IPS-NIHi7 (cell line): ENCODE results near the gene GNB1.

Experiments used
- DNase-seq: peaks from one replicate; pipeline ENCODE4 v3.0.0; 2012; ENCODE audit warnings: mixed read lengths; ENCODE audit errors: extremely low spot score

The GNB1 gene

GRCh38 chr1:1922956-1923833 lies 32.3 kb upstream of the GNB1 start:
- no peak for DNase-seq

GRCh38 chr1:1922702-1922955 lies 31.7 kb upstream of the GNB1 start:
- no peak for DNase-seq

DNA sequence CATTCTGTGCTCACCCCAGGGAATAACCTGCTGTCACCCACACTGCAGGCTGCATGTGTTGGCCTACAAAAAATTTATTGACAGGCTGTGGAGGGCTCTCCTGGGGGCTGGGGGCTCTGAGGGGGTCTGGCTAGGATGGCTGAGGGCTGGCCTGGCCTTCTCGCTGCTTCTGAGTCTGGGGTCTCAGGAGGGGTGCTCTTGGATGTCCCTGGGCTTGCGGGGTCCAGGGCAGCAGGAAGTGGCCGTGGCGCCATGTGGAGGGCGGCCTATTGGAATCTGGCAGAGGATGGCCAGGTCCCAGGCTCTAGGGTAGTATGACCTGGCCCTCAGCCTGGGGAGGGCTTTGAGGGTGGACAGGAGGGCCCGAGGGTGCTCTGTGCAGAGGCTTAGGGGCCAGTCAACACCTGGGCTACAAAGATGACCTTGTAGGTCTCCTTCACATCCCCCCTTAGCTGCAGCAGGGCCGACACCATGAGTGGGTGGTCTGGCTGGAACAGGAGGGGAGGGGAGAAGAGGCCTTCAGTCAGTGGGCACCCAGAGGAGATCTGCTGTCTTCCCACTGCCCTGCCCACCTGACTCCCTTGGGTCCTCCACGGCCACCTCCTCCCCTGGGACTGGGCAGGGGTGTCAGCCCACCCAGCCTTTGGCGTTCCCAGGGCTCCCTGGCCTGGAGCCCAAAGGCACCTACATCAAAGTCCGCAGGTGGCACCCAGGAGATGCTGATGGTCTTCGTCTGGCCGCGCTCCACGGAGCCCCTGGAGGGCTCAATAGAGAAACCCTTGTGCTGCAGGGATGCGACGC lies 31.2 kb upstream of the GNB1 start:
- no peak for DNase-seq

- no peak for DNase-seq
Observed at GRCh38 chr1:1921459-1921862, 30.6 kb upstream of the GNB1 start.

DNA sequence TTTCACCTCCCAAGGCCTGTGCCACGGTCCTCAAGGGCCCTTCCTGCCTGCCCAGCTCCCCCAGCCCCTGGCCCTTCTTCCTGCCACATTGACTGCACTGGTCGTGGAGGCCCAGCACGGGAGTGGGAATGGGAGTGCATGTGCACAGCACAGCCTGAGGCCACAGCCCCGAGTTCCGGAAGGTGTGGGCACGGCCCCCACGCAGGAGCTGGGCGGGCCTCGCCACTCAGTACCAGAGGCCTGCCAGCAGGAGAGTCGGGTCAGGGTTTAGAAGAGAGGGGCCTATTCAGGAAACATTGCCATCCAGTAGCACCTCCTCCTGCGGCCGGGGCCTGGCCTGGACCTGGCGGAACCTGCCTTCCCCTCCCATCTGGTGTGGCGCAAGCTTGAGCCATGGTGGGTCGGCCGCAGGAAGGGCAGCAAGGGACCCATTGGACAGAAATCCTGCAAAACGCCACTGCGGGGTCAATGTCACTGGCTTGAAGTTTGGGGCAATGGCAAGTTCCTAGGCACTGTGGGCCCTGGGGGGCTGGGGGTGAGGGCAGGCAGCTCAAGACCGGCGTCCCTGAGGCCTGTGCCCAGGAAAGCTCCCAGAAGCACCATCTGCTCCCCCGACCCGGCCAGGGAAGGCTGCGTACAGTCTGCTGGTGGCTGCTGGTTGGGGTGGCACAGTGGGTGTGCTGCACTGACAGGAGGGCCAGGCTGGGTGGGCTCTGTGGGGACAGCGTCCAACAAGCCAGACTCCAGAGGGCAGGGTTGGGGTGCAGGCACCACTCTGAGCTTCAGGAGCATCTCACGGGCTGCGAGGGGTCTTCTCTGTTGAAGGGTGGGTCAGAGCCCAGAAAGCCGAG lies 29.9 kb upstream of the GNB1 start:
- DNase-seq = no peak

- DNase-seq = no peak
Observed at GRCh38 chr1:1920057-1920607, 29.2 kb upstream of the GNB1 start.

DNA sequence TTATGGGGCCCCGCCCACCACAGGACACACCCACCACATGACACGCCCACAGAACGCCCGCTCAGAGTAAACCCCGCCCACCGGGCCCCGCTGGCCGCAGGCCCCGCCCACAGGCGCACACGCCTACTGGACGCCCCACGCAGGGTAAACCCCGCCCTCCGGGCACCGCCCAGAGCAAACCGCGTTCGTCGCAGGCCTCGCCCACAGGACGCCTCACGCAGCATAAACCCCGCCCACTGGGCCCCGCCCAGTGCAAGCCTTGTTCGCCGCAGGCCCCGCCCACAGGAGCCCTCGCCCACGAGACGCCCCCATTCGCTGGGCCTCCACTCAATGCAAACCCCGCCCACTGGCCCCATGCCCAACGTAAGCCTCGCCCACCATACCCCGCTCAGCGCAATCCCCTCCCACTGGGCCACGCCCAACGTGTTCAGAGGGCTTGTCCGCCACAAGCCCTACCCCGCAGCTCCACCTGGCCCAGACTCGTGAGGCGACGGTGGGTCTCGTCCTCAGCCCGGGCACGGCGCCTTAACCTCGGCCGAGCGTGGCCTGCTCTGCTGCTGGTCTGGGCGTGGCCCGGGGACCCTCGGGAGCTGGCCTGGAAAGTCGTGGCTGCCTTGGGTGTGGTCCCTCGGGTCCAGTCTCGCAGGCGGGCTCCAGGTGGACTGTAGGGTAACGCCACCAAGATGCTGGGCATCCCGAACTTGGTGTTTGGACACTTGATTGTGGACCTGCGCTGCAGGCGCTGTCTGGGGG lies 28.6 kb upstream of the GNB1 start:
- DNase-seq = peak; percentile 100

GRCh38 chr1:1918901-1919303 lies 28.0 kb upstream of the GNB1 start, which contains the start of gene TMEM52:
Gene TMEM52 (minus strand): TSS chr1:1919279. CDS start chr1:1919265, 14 bp downstream.
- peak; percentile 81 for DNase-seq

DNA sequence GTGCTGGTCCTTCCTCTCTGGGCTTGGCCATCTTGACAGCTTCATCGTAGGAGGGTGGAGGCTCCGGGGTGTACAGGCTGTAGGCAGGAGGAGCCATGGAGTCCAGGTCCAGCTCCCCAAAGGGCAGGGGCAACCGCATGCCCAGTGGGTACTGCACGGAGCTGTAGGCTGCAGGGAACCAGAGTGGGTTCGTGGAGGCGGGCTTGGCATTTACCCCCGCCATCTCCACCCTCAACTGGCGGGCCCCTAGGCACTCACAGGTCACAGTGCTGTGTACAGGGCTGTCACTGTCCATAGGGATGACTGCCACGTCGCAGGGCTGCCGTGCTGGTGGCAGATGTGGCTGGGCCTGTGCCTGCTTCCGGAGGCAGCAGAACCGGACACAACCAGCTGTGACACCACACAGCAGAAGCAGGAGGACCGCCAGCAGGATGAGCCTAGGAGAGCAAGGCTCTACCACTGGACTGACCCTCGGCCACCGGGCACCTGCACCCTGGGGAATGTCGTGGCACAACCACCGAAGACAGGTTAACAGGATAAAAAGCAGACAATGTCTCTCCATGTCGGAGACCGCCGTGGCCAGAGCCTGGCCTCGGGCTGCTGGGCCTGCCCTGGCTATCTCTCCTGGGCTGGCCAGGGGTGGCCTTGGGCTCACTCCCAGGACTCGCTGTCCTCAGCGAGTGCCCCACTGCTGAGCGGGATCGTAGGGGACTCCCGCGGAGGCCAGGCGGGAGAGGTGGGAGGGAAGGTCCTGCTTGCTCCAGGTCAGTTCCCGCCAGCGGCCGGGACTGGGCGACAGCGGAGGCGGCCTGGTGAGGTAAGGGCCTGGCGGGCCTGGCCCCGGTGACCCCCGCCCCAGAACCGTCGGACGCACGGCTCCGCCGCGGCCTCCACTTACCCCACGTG lies 27.4 kb upstream of the GNB1 start:
- DNase-seq = no peak

- DNase-seq = no peak
Observed at GRCh38 chr1:1917304-1917976, 26.6 kb upstream of the GNB1 start.

GRCh38 chr1:1916851-1917251 lies 26.0 kb upstream of the GNB1 start:
- no peak for DNase-seq

DNA sequence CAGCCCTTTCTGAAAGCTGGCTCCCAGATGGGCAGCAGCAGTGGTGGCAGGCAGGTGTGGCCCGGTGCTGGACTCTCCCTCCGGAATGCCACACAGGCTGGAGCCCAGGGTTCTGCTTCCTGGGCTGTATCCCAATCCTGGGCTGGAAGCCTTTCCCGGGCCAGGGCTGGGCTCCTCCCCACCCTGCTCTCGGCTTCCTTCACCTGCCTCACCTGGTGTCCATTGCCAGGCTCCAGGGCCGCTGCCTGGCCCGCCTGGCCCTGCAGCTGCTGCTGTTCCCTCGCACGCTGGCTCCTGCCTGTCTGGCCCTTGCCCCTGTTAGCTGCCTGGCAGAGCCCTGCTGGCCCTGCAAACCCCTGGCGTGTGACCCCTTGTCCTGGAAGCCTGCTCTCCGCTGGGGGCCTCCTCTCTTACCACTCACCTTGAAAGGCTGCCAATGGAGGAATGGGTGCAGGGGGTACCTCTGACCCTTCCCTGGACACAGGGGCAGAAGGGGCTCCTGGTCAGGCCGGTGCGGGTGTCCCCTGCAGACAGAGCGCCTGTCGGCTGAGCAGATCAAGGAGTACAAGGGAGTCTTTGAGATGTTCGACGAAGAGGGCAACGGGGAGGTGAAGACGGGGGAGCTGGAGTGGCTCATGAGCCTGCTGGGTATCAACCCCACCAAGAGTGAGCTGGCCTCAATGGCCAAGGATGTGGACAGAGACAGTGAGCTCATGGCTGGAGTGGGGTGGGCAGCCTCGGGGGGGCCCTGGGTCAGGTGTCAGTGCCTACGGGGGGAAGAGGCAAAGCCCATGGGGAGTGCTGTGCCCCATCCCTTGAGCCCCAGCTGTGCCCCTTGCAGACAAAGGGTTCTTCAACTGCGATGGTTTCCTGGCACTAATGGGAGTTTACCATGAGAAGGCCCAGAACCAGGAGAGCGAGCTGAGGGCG lies 25.3 kb upstream of the GNB1 start:
- DNase-seq = no peak

GRCh38 chr1:1914971-1915692 lies 24.2 kb upstream of the GNB1 start, which contains the start of gene CALML6:
Gene CALML6 (plus strand): TSS chr1:1915260. CDS start chr1:1915281, 21 bp downstream.
- DNase-seq = no peak

GRCh38 chr1:1914101-1914970 lies 23.4 kb upstream of the GNB1 start:
- DNase-seq = no peak

DNA sequence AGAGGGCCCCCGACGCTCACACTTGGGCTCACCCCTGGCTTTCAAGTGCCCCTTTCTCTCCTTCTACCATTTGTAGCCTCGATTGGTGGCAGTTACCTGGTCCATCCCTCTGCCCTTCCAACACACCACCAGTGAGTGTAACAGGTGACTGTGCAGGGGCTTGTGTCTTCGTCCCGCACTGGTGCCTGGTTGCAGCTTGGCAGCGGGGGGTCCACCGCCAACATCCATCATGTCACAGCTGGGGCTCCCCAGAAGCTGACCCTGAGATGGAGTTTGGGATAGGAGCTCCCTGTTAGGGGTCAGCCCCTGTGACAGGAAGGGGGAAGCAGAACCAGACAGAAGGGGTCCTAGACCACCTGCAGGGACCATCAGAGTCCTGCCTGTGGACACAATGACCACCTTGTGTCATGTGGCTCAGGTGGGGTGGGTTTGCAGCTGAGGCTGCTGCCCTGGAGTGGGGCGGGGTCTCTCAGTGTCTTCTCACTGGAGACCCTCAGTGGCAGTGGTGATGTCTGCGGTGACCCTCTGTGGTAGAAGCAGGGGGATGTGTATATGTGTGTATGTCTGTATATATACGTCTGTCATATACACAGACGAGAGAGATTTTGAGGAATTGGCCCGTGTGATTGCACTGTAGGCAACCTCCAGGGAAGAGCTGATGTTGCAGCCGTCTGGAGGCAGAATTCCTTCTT lies 20.6 kb upstream of the GNB1 start:
- no peak for DNase-seq
